GM06990 (cell line): Measurements from ENCODE around the gene CHST3.
"Not testable (repeated sequence)": the region's sequence is repeated elsewhere in the genome, so short reads cannot be mapped to it uniquely, and the experiment has no call there.

Experiments
- DNase-seq: peaks from one replicate; pipeline ENCODE4 v3.0.0-alpha.2; 2011; ENCODE audit not compliant: insufficient read length; ENCODE audit errors: extremely low read depth
- H3K27me3 ChIP-seq: replicated peaks from 2 replicates; pipeline ENCODE4 v1.6.0; 2011; ENCODE audit warnings: low read length; ENCODE audit not compliant: control insufficient read depth, insufficient read depth
- H3K36me3 ChIP-seq: 2 replicates; pipeline ENCODE4 v1.5.1; 2011; ENCODE audit warnings: low read length; ENCODE audit not compliant: control insufficient read depth, insufficient read depth
- H3K4me3 ChIP-seq: replicated peaks from 2 replicates; pipeline ENCODE4 v1.5.1; 2011; ENCODE audit warnings: low read depth, mild to moderate bottlenecking, control low read depth, low read length
- TF ChIP-seq, protein P1 (sequence below): IDR thresholded peaks from 2 replicates; pipeline ENCODE4 v1.5.1; 2011; ENCODE audit warnings: low read length, control low read depth, mild to moderate bottlenecking, inconsistent platforms; ENCODE audit not compliant: insufficient read depth, poor library complexity, severe bottlenecking

The CHST3 gene

DNA sequence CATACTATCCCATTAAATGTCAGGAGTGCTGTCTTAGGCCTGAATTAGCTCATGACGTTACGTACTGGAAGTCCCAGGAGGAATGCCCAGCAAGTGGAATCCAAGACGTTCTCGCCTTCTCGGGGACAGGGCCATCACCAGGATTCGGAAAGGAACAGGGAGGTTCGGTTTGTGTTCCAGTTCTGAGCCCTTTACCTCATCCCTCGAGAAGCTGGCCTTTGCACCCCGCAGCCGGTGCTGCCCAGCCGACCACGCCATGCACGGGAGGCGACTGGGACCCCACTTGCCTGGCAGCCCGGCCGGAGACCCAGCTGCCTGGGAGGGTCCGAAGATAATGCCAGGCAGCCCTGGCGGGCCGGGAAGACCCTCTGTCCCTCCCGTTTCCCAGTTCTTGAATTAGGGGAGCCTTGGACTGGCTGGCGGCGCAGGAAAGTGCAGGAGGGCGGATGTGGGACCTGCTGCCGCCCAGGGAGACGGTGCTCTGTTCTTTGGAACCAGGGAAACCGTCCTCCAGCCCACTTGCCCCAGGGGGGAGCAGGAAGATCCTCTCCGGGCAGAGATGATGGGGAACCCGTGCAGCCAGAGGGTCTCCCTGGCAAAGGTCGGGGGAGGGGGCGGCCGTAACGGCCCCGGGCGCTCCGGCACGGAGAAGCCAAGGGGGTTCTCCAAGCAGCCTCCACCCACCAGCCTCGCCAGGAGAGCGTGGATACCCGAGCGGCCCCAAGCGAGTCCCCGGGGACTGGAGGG is 671 bp upstream of the CHST3 start:
- Histone ChIP-seq H3K27me3 (no peaks in the 10 kb centered on the region; the same call in none of the 2 replicates), H3K36me3 (no peaks in the 10 kb centered on the region), H3K4me3 (no peak overlapping the region)
- DNase-seq, result no peak
- TF ChIP-seq, protein P1, sequence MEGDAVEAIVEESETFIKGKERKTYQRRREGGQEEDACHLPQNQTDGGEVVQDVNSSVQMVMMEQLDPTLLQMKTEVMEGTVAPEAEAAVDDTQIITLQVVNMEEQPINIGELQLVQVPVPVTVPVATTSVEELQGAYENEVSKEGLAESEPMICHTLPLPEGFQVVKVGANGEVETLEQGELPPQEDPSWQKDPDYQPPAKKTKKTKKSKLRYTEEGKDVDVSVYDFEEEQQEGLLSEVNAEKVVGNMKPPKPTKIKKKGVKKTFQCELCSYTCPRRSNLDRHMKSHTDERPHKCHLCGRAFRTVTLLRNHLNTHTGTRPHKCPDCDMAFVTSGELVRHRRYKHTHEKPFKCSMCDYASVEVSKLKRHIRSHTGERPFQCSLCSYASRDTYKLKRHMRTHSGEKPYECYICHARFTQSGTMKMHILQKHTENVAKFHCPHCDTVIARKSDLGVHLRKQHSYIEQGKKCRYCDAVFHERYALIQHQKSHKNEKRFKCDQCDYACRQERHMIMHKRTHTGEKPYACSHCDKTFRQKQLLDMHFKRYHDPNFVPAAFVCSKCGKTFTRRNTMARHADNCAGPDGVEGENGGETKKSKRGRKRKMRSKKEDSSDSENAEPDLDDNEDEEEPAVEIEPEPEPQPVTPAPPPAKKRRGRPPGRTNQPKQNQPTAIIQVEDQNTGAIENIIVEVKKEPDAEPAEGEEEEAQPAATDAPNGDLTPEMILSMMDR, result no peak

DNA sequence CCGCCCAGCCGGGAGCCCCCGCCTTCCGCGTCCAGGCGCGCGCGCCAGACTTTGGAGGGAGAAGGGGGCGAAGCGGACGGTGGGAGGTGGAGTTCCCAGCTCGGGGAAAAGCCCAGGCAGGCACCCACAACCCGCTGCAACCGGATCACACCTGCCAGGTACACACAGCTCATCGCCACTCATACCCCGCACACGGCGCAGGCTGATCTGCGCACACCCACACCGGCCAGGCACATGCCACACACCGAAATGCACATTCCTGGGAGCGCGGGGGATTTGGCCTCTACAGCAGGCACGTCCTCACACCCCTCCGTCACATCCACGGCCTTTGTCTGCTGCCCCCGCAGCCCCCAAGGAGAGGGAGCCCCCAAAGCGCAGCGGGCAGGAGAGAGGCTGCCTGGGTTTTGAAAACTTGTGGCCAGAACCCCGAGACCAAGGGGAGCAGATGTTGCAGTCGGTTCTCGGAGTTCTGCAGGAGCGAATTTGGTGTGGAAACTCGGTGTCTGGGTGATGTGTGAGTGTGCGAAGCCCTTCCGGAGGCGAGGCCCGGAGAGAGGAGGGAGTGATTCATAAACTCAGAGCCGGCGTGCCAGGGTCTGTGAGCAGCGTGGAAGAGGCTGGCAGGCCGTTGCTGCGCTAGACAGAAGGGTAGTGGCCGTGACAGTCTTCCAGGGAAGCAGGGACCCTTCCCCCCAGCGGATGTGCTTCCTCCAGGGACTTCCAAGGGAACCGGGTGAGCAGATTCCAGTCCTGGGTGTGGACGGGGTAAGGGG is 734 bp downstream of the CHST3 start:
- TF ChIP-seq, protein P1, result no peak
- Histone ChIP-seq H3K27me3 (no peaks in the 10 kb centered on the region; the same call in none of the 2 replicates), H3K36me3 (no peaks in the 10 kb centered on the region), H3K4me3 (no peak overlapping the region; the same call in 1 of the 2 replicates)
- no peak for DNase-seq

DNA sequence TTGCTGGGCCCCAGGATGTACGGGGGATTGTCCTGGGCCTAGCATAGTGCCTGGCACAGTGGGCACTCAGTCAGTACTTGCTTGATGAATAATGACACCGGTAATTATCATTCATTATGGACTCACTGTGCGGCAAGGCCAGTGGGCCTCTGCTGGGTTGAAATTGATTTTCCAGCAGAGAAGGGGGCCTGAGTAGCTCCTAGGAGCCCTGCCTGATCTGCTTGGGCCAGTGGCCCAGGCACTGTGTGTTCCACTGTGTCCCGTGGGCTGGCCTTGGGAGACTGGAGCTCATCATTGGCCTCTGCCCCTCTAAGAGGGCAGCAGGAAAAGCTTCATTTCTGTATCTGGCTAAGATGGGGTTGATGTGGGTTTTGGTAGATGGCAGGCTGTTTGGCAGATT is 1.4 kb downstream of the CHST3 start:
- H3K36me3 ChIP-seq, result no peaks in the 10 kb centered on the region
- TF ChIP-seq, protein P1, result no peak
- DNase-seq, result no peak
- no peak overlapping the region for H3K4me3 ChIP-seq
- no peaks in the 10 kb centered on the region; the same call in none of the 2 replicates for H3K27me3 ChIP-seq

DNA sequence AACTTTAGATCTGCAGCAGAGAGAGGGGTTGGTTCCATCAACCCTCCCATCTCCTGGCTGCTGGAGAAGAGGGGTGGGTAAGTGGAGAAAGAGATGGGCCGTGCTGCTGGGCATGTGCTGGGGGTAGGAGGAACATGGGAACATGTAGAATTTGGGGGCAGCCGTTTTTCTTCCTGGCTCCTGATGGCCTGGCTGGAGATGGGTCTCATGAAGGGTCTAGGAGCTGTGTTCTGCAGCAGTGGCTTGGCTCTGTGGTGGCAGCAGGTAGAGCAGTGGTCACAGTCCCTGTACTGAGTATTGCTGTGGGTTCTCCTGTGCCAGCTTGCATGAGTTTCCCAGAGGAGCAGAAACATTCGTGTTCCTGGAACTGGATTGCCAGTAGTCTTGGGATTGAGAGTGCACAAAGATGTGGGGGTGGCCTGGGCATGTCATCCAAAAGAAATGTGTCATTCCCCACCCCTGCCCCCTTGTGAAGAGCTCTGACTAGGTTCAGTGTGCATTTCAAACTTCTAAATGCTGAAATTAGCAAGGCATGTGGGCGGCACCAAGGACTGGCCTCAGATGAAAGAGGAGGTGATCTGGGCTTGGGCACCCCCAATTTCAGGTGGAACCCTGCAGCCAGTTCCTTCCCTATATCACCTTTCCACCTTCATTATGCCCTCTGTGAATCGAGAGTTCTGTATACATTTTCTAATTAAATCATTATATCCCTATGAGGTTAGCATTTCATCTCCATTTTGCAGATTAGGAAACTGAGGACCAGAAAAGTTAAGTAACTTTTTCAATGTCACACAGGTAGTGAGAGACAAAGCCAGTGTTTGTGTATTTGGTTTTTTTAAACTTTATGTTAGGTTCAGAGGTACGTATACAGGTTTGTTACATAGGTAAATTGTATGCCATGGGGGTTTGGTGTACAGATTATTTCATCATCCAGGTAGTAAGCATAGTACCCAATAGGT is 2.1 kb downstream of the CHST3 start:
- H3K36me3 ChIP-seq, result no peaks in the 10 kb centered on the region
- H3K4me3 ChIP-seq, result no peak overlapping the region
- TF ChIP-seq, protein P1, result no peak
- H3K27me3 ChIP-seq, result no peaks in the 10 kb centered on the region; the same call in none of the 2 replicates
- no peak for DNase-seq

DNA sequence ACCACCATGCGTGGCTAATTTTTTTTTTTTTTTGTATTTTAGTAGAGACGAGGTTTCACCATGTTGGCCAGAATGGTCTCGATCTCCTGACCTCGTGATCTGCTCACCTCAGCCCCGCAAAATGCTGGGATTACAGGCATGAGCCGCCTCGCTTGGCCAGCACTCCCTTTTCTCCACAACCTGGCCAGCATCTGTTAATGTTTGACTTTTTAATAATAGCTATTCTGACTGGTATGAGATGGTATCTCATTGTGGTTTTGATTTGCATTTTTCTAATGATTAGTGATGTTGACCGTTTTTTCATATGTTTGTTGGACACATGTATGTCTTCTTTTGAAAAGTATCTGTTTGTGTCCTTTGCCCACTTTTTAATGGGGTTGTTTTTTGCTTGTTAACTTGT is 3.8 kb downstream of the CHST3 start:
- not testable (repeated sequence) for H3K27me3 ChIP-seq, H3K4me3 ChIP-seq, H3K36me3 ChIP-seq, DNase-seq
